ENCODE data around the gene TOP3B.
"Not testable (repeated sequence)": the region's sequence is repeated elsewhere in the genome, so short reads cannot be mapped to it uniquely, and the experiment has no call there.

GRCh38 chr22:21910367-21910766 lies 72.2 kb downstream of the TOP3B start:
- TF ChIP-seq POLR2AphosphoS5 (IDR thresholded peaks at IDR 0.05; ENCODE audit: low read depth, low read length); REST (IDR thresholded peaks at IDR 0.05; ENCODE audit: insufficient read depth in 1 of 2, low read depth in 2 of 2, low read length in 1 of 2); CTCF (IDR thresholded peaks at IDR 0.05); SIN3A (IDR thresholded peaks at IDR 0.05; ENCODE audit: borderline replicate concordance, insufficient read depth, low read depth, low read length): not testable (repeated sequence)
